Glomerular visceral epithelial cell (primary cell): ENCODE measurements around the gene FRMD4A.
"Not testable (repeated sequence)": the region's sequence is repeated elsewhere in the genome, so short reads cannot be mapped to it uniquely, and the experiment has no call there.

Source experiments
- DNase-seq: peaks from one replicate; pipeline ENCODE4 v3.0.0-alpha.2; 2016; ENCODE audit errors: extremely low spot score

The FRMD4A gene

GRCh38 chr10:13950543-13950939, 380.2 kb downstream of the FRMD4A start:
- DNase-seq, result no peak

GRCh38 chr10:13949844-13950542, 380.7 kb downstream of the FRMD4A start:
- peak; percentile 98 for DNase-seq

- DNase-seq, result no peak
Measured at GRCh38 chr10:13946209-13946460, 384.6 kb downstream of the FRMD4A start.

- DNase-seq, result no peak
Measured at GRCh38 chr10:13945390-13946208, 385.1 kb downstream of the FRMD4A start.

- DNase-seq, result no peak
Measured at GRCh38 chr10:13944823-13945222, 385.9 kb downstream of the FRMD4A start.

GRCh38 chr10:13943735-13944398, 386.9 kb downstream of the FRMD4A start:
- no peak for DNase-seq

GRCh38 chr10:13942035-13942434, 388.7 kb downstream of the FRMD4A start:
- DNase-seq, result no peak

GRCh38 chr10:13939391-13939790, 391.3 kb downstream of the FRMD4A start:
- no peak for DNase-seq

GRCh38 chr10:13938950-13939349, 391.8 kb downstream of the FRMD4A start:
- no peak for DNase-seq

GRCh38 chr10:13936826-13937225, 393.9 kb downstream of the FRMD4A start:
- no peak for DNase-seq

- DNase-seq, result no peak
Measured at GRCh38 chr10:13930120-13930519, 400.6 kb downstream of the FRMD4A start.

GRCh38 chr10:13928451-13928850, 402.3 kb downstream of the FRMD4A start:
- no peak for DNase-seq

- no peak for DNase-seq
Measured at GRCh38 chr10:13925971-13926780, 404.5 kb downstream of the FRMD4A start.

- DNase-seq, result peak; percentile 86
Measured at GRCh38 chr10:13924040-13924725, 406.5 kb downstream of the FRMD4A start.

- DNase-seq, result peak; percentile 37
Measured at GRCh38 chr10:13922586-13922985, 408.1 kb downstream of the FRMD4A start.

- DNase-seq, result no peak
Measured at GRCh38 chr10:13921941-13922340, 408.8 kb downstream of the FRMD4A start.

GRCh38 chr10:13921131-13921530, 409.6 kb downstream of the FRMD4A start:
- not testable (repeated sequence) for DNase-seq

GRCh38 chr10:13920465-13920864, 410.3 kb downstream of the FRMD4A start:
- DNase-seq, result no peak

GRCh38 chr10:13920031-13920430, 410.7 kb downstream of the FRMD4A start:
- no peak for DNase-seq

- DNase-seq, result peak; percentile 45
Measured at GRCh38 chr10:13917791-13918190, 412.9 kb downstream of the FRMD4A start.

- DNase-seq, result no peak
Measured at GRCh38 chr10:13916384-13916947, 414.3 kb downstream of the FRMD4A start.
